Gastroesophageal sphincter (tissue), 3 donors: Measurements from ENCODE around the gene UBE2E3.

ENCODE experiments used
- POLR2AphosphoS5 ChIP-seq: sonication (generic); formaldehyde crosslinking; IDR thresholded peaks from one replicate; pipeline ENCODE4 v1.6.1; 2017; ENCODE audit warnings: antibody characterized with exemption
- TF ChIP-seq, protein P1 (sequence below), 4 experiments: fragments of 200-600 bp in 2 of 4; fragments of 450-650 bp in 2 of 4; sonication (generic) in 1 of 4; IDR thresholded peaks; one replicate each; pipeline ENCODE4 v1.5.1; 2017 to 2019; ENCODE audit warnings: antibody characterized with exemption in 4 of 4, mild to moderate bottlenecking in 2 of 4, moderate library complexity in 2 of 4

DNA sequence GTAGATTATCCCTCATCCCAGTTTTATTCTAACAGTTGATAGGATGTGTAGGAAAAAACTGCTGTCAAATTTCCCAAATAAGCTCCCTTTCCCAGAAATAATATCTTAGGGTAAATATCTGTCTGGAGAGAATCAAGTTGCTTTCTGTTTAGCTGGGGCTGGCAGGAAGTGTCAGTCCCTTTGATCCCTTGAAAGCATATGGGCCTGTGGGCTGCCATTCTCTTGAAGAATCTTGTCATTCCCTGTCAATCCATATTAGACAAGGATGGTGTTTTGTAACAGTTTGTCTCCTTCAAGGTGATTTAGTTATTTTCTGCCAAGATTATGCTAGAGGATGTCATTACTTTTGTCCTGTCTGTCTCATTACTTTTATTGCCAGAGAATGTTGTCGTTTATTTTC lies 37.1 kb upstream of the UBE2E3 start:
- TF ChIP-seq POLR2AphosphoS5 = no peak
- TF ChIP-seq, protein P1, sequence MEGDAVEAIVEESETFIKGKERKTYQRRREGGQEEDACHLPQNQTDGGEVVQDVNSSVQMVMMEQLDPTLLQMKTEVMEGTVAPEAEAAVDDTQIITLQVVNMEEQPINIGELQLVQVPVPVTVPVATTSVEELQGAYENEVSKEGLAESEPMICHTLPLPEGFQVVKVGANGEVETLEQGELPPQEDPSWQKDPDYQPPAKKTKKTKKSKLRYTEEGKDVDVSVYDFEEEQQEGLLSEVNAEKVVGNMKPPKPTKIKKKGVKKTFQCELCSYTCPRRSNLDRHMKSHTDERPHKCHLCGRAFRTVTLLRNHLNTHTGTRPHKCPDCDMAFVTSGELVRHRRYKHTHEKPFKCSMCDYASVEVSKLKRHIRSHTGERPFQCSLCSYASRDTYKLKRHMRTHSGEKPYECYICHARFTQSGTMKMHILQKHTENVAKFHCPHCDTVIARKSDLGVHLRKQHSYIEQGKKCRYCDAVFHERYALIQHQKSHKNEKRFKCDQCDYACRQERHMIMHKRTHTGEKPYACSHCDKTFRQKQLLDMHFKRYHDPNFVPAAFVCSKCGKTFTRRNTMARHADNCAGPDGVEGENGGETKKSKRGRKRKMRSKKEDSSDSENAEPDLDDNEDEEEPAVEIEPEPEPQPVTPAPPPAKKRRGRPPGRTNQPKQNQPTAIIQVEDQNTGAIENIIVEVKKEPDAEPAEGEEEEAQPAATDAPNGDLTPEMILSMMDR (IDR thresholded peaks at IDR 0.05) = no peak
